MM.1S (cell line): ENCODE data around the gene BACH2.

Experiments used
- EZH2 ChIP-seq: fragments of 300-600 bp; sonication (generic); optimal IDR thresholded peaks from 2 replicates; pipeline ENCODE3; 2017; ENCODE audit warnings: low read depth, mild to moderate bottlenecking, antibody characterized with exemption, low read length, mixed read lengths
- TF ChIP-seq, protein P1 (sequence below): fragments of 300-600 bp; sonication (generic); IDR thresholded peaks from 2 replicates; pipeline ENCODE4 v1.5.1; 2016; ENCODE audit warnings: antibody characterized with exemption, low read length, mixed read lengths

DNA sequence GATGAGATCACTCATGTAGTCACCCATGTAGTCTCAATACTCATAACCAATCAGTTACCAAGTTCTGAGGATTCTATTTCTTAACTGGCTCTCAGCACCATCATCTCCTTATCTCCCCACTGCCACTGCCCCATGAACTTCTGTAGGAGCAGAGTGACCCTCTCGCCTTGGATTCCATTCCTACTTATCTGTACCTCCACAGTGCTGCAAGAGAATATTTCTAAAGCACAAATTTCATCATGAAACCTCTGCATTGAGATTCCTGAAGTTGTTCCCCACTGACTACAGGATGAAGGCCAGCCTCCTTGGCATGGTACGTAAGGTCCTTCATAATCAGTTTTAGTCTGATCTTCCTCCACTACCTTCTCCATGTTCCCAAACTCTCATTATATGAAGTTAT lies 34.8 kb downstream of the BACH2 start:
- TF ChIP-seq, protein P1, sequence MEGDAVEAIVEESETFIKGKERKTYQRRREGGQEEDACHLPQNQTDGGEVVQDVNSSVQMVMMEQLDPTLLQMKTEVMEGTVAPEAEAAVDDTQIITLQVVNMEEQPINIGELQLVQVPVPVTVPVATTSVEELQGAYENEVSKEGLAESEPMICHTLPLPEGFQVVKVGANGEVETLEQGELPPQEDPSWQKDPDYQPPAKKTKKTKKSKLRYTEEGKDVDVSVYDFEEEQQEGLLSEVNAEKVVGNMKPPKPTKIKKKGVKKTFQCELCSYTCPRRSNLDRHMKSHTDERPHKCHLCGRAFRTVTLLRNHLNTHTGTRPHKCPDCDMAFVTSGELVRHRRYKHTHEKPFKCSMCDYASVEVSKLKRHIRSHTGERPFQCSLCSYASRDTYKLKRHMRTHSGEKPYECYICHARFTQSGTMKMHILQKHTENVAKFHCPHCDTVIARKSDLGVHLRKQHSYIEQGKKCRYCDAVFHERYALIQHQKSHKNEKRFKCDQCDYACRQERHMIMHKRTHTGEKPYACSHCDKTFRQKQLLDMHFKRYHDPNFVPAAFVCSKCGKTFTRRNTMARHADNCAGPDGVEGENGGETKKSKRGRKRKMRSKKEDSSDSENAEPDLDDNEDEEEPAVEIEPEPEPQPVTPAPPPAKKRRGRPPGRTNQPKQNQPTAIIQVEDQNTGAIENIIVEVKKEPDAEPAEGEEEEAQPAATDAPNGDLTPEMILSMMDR, result no peak
- no peak for TF ChIP-seq EZH2
